HEK293T (cell line): ENCODE results near the gene OTUB2.

ENCODE experiments used
- CTCF ChIA-PET: fragments of 350-600 bp; formaldehyde crosslinking; extraction: SDS; loops from one replicate; lab custom pipeline; 2021; ENCODE audit warnings: antibody characterized with exemption, inconsistent platforms; lab: Yijun Ruan, JAX
- POLR2A ChIA-PET: fragments of 350-600 bp; formaldehyde crosslinking; extraction: SDS; loops from one replicate; lab custom pipeline; 2020; ENCODE audit warnings: antibody characterized with exemption, inconsistent platforms; lab: Yijun Ruan, JAX
- DNase-seq: peaks from one replicate; pipeline ENCODE4 v3.0.0; 2012; ENCODE audit warnings: mixed read lengths; ENCODE audit errors: extremely low spot score
- ARNT ChIP-seq: fragments of 450-650 bp; IDR thresholded peaks from 2 replicates; pipeline ENCODE4 v1.6.1; 2017; ENCODE audit warnings: mild to moderate bottlenecking
- BHLHE40 ChIP-seq: fragments of 450-650 bp; IDR thresholded peaks from 2 replicates; pipeline ENCODE4 v1.6.1; 2016; ENCODE audit warnings: mild to moderate bottlenecking, moderate library complexity, borderline replicate concordance
- CTBP1 ChIP-seq: fragments of 450-650 bp; IDR thresholded peaks from 2 replicates; pipeline ENCODE4 v1.6.1; 2016; ENCODE audit warnings: borderline replicate concordance
- ELF4 ChIP-seq: fragments of 450-650 bp; IDR thresholded peaks from 2 replicates; pipeline ENCODE4 v1.6.1; 2017; ENCODE audit warnings: antibody characterized with exemption
- FOXA1 ChIP-seq: fragments of 450-650 bp; IDR thresholded peaks from 2 replicates; pipeline ENCODE4 v1.6.1; 2016; ENCODE audit warnings: mild to moderate bottlenecking
- FOXK2 ChIP-seq: fragments of 450-650 bp; IDR thresholded peaks from 2 replicates; pipeline ENCODE4 v1.6.1; 2016; ENCODE audit warnings: mild to moderate bottlenecking
- FOXM1 ChIP-seq: fragments of 450-650 bp; IDR thresholded peaks from 2 replicates; pipeline ENCODE4 v1.6.1; 2017; ENCODE audit warnings: mild to moderate bottlenecking, borderline replicate concordance
- HDGF ChIP-seq: fragments of 450-650 bp; IDR thresholded peaks from 2 replicates; pipeline ENCODE4 v1.6.1; 2017; ENCODE audit warnings: antibody characterized with exemption, borderline replicate concordance
- L3MBTL2 ChIP-seq: fragments of 450-650 bp; conservative IDR thresholded peaks from 2 replicates; pipeline ENCODE4 v1.6.1; 2016; ENCODE audit warnings: mild to moderate bottlenecking
- LEF1 ChIP-seq: fragments of 450-650 bp; IDR thresholded peaks from 2 replicates; pipeline ENCODE4 v1.6.1; 2017; ENCODE audit warnings: mild to moderate bottlenecking, borderline replicate concordance
- NFRKB ChIP-seq: fragments of 450-650 bp; IDR thresholded peaks from 2 replicates; pipeline ENCODE4 v1.6.1; 2016; ENCODE audit warnings: mild to moderate bottlenecking, moderate library complexity
- SP1 ChIP-seq: fragments of 450-650 bp; IDR thresholded peaks from 2 replicates; pipeline ENCODE4 v1.6.1; 2017
- SUZ12 ChIP-seq: fragments of 450-650 bp; IDR thresholded peaks from 2 replicates; pipeline ENCODE4 v1.6.1; 2016; ENCODE audit warnings: mild to moderate bottlenecking
- TARDBP ChIP-seq: fragments of 450-650 bp; IDR thresholded peaks from 2 replicates; pipeline ENCODE4 v1.6.1; 2016
- ZNF384 ChIP-seq: fragments of 450-650 bp; IDR thresholded peaks from 2 replicates; pipeline ENCODE4 v1.6.1; 2016
- TF ChIP-seq, protein P1 (sequence below): fragments of 450-650 bp; IDR thresholded peaks from 2 replicates; pipeline ENCODE4 v1.6.1; 2016

The OTUB2 gene

DNA sequence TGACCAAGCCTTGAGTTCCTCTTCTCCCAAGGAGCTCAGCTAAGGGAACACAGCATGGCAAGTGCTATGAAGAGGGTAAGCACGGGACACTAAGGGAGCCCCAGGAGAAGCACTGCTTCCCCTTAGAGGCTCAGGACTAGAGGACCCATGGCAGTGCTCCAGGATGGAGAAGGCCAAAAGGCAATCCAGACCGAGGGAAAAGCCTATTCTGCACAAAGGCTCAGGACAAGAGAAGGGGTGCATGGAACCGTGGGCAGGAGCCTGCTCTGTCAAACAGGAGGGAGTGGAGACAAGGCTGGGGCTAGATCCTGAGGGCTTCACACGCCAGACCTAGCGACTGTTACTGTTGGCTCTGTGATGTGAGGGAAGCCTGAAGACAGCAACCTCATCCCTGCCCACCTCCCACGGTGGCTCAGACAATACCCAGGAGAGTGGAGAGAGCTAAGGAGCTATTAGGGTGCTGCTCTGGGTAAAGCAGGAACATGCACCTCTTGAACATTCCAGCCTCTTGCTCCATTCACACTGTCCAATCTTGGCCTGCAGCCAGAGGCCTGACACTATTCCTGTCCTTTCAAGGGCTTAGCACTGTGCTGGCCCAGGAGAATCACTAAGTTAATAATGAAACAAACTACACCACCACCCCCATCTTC lies 24.2 kb downstream of the OTUB2 start:
- POLR2A ChIA-PET, result no interaction called here
- TF ChIP-seq FOXK2, result no peak
- TF ChIP-seq, protein P1, sequence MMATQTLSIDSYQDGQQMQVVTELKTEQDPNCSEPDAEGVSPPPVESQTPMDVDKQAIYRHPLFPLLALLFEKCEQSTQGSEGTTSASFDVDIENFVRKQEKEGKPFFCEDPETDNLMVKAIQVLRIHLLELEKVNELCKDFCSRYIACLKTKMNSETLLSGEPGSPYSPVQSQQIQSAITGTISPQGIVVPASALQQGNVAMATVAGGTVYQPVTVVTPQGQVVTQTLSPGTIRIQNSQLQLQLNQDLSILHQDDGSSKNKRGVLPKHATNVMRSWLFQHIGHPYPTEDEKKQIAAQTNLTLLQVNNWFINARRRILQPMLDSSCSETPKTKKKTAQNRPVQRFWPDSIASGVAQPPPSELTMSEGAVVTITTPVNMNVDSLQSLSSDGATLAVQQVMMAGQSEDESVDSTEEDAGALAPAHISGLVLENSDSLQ, result no peak
- TF ChIP-seq NFRKB, result no peak
- TF ChIP-seq CTBP1, result no peak
- TF ChIP-seq FOXA1, result no peak
- TF ChIP-seq SUZ12, result no peak
- TF ChIP-seq TARDBP, result no peak
- no peak for TF ChIP-seq FOXM1
- TF ChIP-seq ZNF384, result no peak
- TF ChIP-seq SP1, result no peak
- TF ChIP-seq HDGF, result no peak
- no peak for TF ChIP-seq ARNT
- no peak for TF ChIP-seq ELF4
- no peak for TF ChIP-seq LEF1
- no peak for TF ChIP-seq BHLHE40
- no peak for TF ChIP-seq L3MBTL2
- DNase-seq, result no peak
- CTCF ChIA-PET, result interaction anchor here (0.5 to 1.5 kb wide), 4 partner anchors 14 to 134 kb away, joined by 3 to 4 read pairs (median 3); no protein-coding TSS in a partner anchor

DNA sequence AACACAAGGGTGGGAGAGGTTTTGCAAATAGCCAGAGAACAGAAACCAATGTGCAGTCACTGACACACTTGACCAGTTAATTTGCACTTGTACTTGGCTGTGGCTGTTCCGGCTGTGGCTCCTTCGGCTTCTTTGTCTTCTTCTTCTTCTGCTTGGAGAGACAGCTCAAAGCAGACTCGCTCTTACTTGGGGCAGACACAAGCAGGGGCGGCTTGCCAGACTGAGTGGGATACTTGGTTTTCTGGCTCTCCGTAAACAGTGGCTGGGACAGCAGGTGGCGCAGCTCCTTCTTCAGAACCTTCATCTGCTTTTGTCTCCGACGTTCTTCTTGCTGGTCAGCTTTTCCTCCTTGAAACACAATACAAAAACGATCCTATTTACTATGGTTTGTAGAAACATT lies 25.0 kb downstream of the OTUB2 start:
- no peak for TF ChIP-seq FOXM1
- TF ChIP-seq BHLHE40, result no peak
- no peak for TF ChIP-seq ZNF384
- TF ChIP-seq L3MBTL2, result no peak
- no peak for TF ChIP-seq CTBP1
- POLR2A ChIA-PET, result interaction anchor here (3.5 kb wide), 1 partner anchor 30 kb away, joined by 13 read pairs; the partner anchor contains the start of genes DDX24 and IFI27L1
- CTCF ChIA-PET, result interaction anchor here (0.6 to 2.0 kb wide), 7 partner anchors 15 to 133 kb away, joined by 3 to 8 read pairs (median 3); no protein-coding TSS in a partner anchor
- peak; percentile 30 for DNase-seq

DNA sequence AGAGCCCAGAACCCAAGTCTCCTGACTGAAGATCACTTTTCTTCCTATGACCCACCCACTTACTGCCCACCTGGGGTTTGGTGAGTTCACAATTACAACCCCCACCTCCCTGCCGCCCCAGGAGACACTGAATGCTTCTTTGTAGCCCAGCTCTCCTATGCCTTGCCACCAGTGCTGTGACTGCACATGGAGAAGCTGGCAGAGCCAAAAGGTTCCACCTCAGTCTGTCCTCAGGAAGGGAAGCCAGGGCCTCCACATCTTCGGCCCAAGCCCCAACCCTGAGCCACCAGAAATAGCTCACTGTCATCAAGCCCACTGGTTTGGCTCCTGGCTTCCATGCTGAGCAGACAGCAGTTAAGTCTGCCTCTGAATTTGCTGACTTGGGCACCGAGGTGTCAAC lies 25.6 kb downstream of the OTUB2 start:
- no peak for TF ChIP-seq ZNF384
- no peak for TF ChIP-seq FOXM1
- TF ChIP-seq LEF1, result no peak
- TF ChIP-seq ARNT, result no peak
- TF ChIP-seq NFRKB, result no peak
- TF ChIP-seq L3MBTL2, result no peak
- no peak for TF ChIP-seq ELF4
- no peak for TF ChIP-seq HDGF
- TF ChIP-seq SUZ12, result no peak
- TF ChIP-seq TARDBP, result no peak
- TF ChIP-seq FOXA1, result no peak
- no peak for TF ChIP-seq SP1
- DNase-seq, result no peak
- POLR2A ChIA-PET, result interaction anchor here (3.5 kb wide), 1 partner anchor 30 kb away, joined by 13 read pairs; the partner anchor contains the start of genes DDX24 and IFI27L1
- CTCF ChIA-PET, result interaction anchor here (1.3 to 2.0 kb wide), 2 partner anchors 85 to 87 kb away, joined by 7 to 8 read pairs; no protein-coding TSS in a partner anchor

DNA sequence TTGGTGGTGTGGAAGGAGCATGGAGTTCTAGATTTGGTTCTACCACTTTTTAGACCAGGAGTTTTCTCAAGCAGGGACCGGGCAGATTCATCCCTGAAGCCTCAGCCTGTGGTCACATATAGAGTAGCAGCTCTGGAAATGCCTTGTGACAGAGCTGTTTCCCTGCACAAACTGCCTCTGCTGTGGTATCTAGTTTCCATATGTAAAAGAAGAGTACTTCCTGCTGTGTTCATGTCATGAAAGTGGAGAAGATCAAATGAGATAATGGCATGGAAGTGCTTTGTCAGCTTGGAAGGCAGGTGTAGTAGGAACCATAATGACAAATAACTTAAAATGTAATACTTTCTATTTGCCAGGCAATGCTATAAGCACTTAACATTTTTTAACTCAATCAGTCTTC lies 26.1 kb downstream of the OTUB2 start:
- ChIA-PET POLR2A (interaction anchor here (3.5 kb wide), 1 partner anchor 29 kb away, joined by 13 read pairs; the partner anchor contains the start of genes DDX24 and IFI27L1), CTCF (interaction anchor here (0.6 to 2.0 kb wide), 3 partner anchors 19 to 86 kb away, joined by 3 to 8 read pairs (median 7); no protein-coding TSS in a partner anchor)
- TF ChIP-seq HDGF (no peak), ARNT (no peak)
- no peak for DNase-seq

DNA sequence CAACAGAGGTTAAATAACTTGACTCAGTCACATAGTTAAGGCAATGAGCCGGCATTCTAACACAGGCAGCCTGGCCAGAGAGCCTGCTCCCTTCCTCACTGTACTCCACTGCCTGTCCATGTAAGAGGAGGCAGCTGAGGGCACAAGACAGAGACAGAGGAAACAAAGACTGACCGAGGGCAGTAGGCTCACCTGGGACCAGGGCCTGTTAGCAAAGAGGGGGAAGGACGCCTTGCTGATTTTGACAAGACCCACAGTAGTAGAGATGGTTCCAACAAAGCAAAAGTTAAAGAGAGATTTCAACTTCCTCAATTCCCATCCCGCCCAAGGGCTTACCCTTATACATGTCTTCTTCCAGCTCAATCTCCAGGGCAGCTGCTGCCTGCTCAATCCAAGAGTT lies 26.5 kb downstream of the OTUB2 start:
- TF ChIP-seq BHLHE40, result no peak
- TF ChIP-seq SP1, result no peak
- TF ChIP-seq FOXA1, result no peak
- no peak for TF ChIP-seq FOXK2
- no peak for TF ChIP-seq L3MBTL2
- TF ChIP-seq SUZ12, result no peak
- no peak for TF ChIP-seq CTBP1
- TF ChIP-seq ELF4, result no peak
- TF ChIP-seq ARNT, result no peak
- no peak for TF ChIP-seq NFRKB
- no peak for TF ChIP-seq HDGF
- no peak for TF ChIP-seq LEF1
- TF ChIP-seq TARDBP, result no peak
- TF ChIP-seq ZNF384, result no peak
- TF ChIP-seq FOXM1, result no peak
- TF ChIP-seq, protein P1, result no peak
- ChIA-PET POLR2A (interaction anchor here (3.5 kb wide), 1 partner anchor 29 kb away, joined by 13 read pairs; the partner anchor contains the start of genes DDX24 and IFI27L1), CTCF (interaction anchor here (0.6 to 2.0 kb wide), 4 partner anchors 19 to 86 kb away, joined by 3 to 8 read pairs (median 6); no protein-coding TSS in a partner anchor)
- no peak for DNase-seq

DNA sequence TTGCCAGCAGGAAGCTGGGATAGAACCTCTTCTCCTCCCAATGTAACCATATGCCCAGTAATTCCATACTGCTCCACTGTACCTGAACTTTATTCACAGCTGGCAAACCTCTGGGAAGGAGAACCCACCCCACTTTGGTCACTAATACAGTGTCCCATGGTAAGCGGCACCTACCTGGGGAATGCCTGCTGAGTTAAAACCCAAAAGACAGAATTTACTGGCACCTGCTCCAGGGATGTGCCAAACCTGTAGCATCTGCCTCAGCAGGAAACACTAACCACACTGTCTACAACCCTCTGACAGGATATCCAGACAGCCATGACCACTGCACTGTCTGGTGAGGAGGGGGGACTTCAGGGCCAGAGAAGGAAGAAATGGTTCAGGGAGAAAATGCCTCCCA lies 28.3 kb downstream of the OTUB2 start:
- no peak for TF ChIP-seq TARDBP
- TF ChIP-seq SP1, result no peak
- TF ChIP-seq FOXM1, result no peak
- no peak for TF ChIP-seq L3MBTL2
- TF ChIP-seq, protein P1, result no peak
- CTCF ChIA-PET, result no interaction called here
- POLR2A ChIA-PET, result interaction anchor here (3.5 kb wide), 1 partner anchor 27 kb away, joined by 13 read pairs; the partner anchor contains the start of genes DDX24 and IFI27L1
- DNase-seq, result no peak
